HepG2 (cell line): ENCODE data around the gene DAZAP1. TPM values are rescaled to one million over a fixed set of nuclear protein-coding genes. Genes with fewer than 3 reads are reported as not detected.

Source experiments
- ATAC-seq: fragments of 200-7000 bp; cut with Tn5 transposase; 3 replicates; pipeline ENCODE4 v1.9.1; 2020; ENCODE audit warnings: mild to moderate bottlenecking, moderate library complexity
- BruUV-seq: library from RNA; stranded (reverse); fragments of 400-500 nt; replicated peaks from 2 replicates; lab custom pipeline; 2021; lab: Mats Ljungman, UMichigan
- CTCF ChIA-PET: fragments of 300-600 bp; formaldehyde crosslinking; extraction: SDS; loops from one replicate; lab custom pipeline; 2021; ENCODE audit warnings: low total read pairs, inconsistent platforms, low intra/inter-chr PET ratio; lab: Yijun Ruan, JAX
- POLR2A ChIA-PET: fragments of 350-600 bp; sonication (Branson Sonifier 250); formaldehyde crosslinking; loops from one replicate; lab custom pipeline; 2020; ENCODE audit warnings: antibody characterized with exemption, inconsistent platforms; lab: Yijun Ruan, JAX
- DNase-seq: peaks from one replicate; pipeline ENCODE4 v3.0.0-alpha.2; 2015; ENCODE audit warnings: low spot score
- FAIRE-seq: peaks from 3 replicates; lab custom pipeline; 2011; peaks lifted over from hg19 to GRCh38; lab: Jason Lieb, UNC
- H2AFZ ChIP-seq: one replicate; pipeline ENCODE4 v1.6.1; 2011; ENCODE audit warnings: low read length, inconsistent platforms
- H3K27ac ChIP-seq: fragments of 300-600 bp; 3 replicates; pipeline ENCODE4 v1.8.0; 2011; ENCODE audit warnings: mixed run types, mild to moderate bottlenecking, mixed read lengths, low read length, inconsistent platforms; ENCODE audit not compliant: insufficient read depth; ENCODE audit errors: extremely low read length
- H3K27me3 ChIP-seq, 2 experiments: fragments of 200-600 bp in 1 of 2; 2 replicates in 1 of 2; 3 replicates in 1 of 2; pipeline versions ENCODE4 v1.6.0 to v1.8.0; 2011; ENCODE audit warnings: low read length in 2 of 2, mild to moderate bottlenecking in 2 of 2, moderate library complexity in 2 of 2, inconsistent platforms in 1 of 2; ENCODE audit not compliant: insufficient read depth in 2 of 2, control insufficient read depth in 1 of 2
- H3K36me3 ChIP-seq, 2 experiments: fragments of 200-600 bp in 1 of 2; replicated peaks in 1 of 2; 2 replicates in 1 of 2; 3 replicates in 1 of 2; pipeline versions ENCODE4 v1.5.1 to v1.8.0; 2011; ENCODE audit warnings: low read length in 2 of 2, inconsistent platforms in 1 of 2; ENCODE audit not compliant: insufficient read depth in 2 of 2, control insufficient read depth in 1 of 2
- H3K4me1 ChIP-seq: 2 replicates; pipeline ENCODE4 v1.5.1; 2012; ENCODE audit warnings: low read length, inconsistent platforms; ENCODE audit not compliant: insufficient read depth
- H3K4me2 ChIP-seq: 2 replicates; pipeline ENCODE4 v1.6.0; 2011; ENCODE audit warnings: low read depth, low read length, inconsistent platforms
- H3K4me3 ChIP-seq, 3 experiments: fragments of 200-600 bp in 1 of 3; sonication (generic), shearing (Covaris generic) in 1 of 3; replicated peaks in 1 of 3; 2 replicates each; pipeline ENCODE4 v1.5.1; 2011 to 2016; ENCODE audit warnings: low read length in 3 of 3, inconsistent platforms in 2 of 3, low read depth in 2 of 3, mild to moderate bottlenecking in 2 of 3, control low read depth in 1 of 3, mixed read lengths in 1 of 3; ENCODE audit not compliant: insufficient read depth in 1 of 3
- H3K79me2 ChIP-seq: one replicate; pipeline ENCODE4 v1.6.1; 2011; ENCODE audit warnings: low read length, inconsistent platforms; ENCODE audit not compliant: insufficient read depth
- H3K9ac ChIP-seq: 2 replicates; pipeline ENCODE4 v1.6.0; 2011; ENCODE audit warnings: mild to moderate bottlenecking, low read depth, low read length, inconsistent platforms; ENCODE audit not compliant: insufficient read depth
- H3K9me3 ChIP-seq: 2 replicates; pipeline ENCODE4 v1.5.1; 2012; ENCODE audit warnings: mild to moderate bottlenecking, low read length
- H4K20me1 ChIP-seq: 2 replicates; pipeline ENCODE4 v1.6.0; 2011; ENCODE audit warnings: inconsistent platforms, mild to moderate bottlenecking, low read length, moderate library complexity; ENCODE audit not compliant: insufficient read depth
- AGO2 ChIP-seq: fragments of 200-400 bp; formaldehyde crosslinking; optimal IDR thresholded peaks from 2 replicates; pipeline ENCODE3; 2017; ENCODE audit warnings: mild to moderate bottlenecking, low read depth, low read length, moderate library complexity
- BRCA1 ChIP-seq: sonication (generic); formaldehyde crosslinking; IDR thresholded peaks from 2 replicates; pipeline ENCODE4 v1.4.0; 2020; ENCODE audit warnings: missing genetic modification reagents
- DR1 ChIP-seq: sonication (generic); formaldehyde crosslinking; IDR thresholded peaks from 2 replicates; pipeline ENCODE4 v1.8.0; 2021; ENCODE audit warnings: mild to moderate bottlenecking, missing genetic modification reagents, inconsistent platforms
- HES4 ChIP-seq: sonication (generic); formaldehyde crosslinking; IDR thresholded peaks from 2 replicates; pipeline ENCODE4 v1.9.0; 2021; ENCODE audit warnings: mild to moderate bottlenecking, missing genetic modification reagents, borderline replicate concordance
- HNF4A ChIP-seq: sonication (generic); formaldehyde crosslinking; IDR thresholded peaks from 2 replicates; pipeline ENCODE4 v1.4.0; 2020; ENCODE audit warnings: missing genetic modification reagents
- HNRNPK ChIP-seq: fragments of 200-400 bp; formaldehyde crosslinking; IDR thresholded peaks from 2 replicates; pipeline ENCODE4 v1.6.1; 2018; ENCODE audit warnings: low read length, low read depth, moderate library complexity, mild to moderate bottlenecking; ENCODE audit not compliant: poor library complexity, severe bottlenecking
- HOXA3 ChIP-seq: sonication (generic); formaldehyde crosslinking; IDR thresholded peaks from 2 replicates; pipeline ENCODE4 v1.5.0; 2020; ENCODE audit warnings: missing genetic modification reagents
- MED13 ChIP-seq: sonication (generic); formaldehyde crosslinking; IDR thresholded peaks from 2 replicates; pipeline ENCODE4 v1.5.0; 2020; ENCODE audit warnings: missing genetic modification reagents
- PHF8 ChIP-seq: sonication (generic); formaldehyde crosslinking; IDR thresholded peaks from 2 replicates; pipeline ENCODE4 v1.5.0; 2020; ENCODE audit warnings: missing genetic modification reagents
- PTBP1 ChIP-seq: fragments of 200-400 bp; formaldehyde crosslinking; IDR thresholded peaks from 2 replicates; pipeline ENCODE4 v1.6.1; 2018; ENCODE audit warnings: low read length, low read depth; ENCODE audit not compliant: poor library complexity, severe bottlenecking
- SOX6 ChIP-seq, 2 experiments: fragments of 450-650 bp in 1 of 2; sonication (generic) in 1 of 2; formaldehyde crosslinking in 1 of 2; IDR thresholded peaks; 2 replicates each; pipeline versions ENCODE4 v1.4.0 to v1.6.1; 2017 to 2020; ENCODE audit warnings: antibody characterized with exemption in 1 of 2, mild to moderate bottlenecking in 1 of 2, missing genetic modification reagents in 1 of 2
- SRF ChIP-seq: IDR thresholded peaks from 2 replicates; pipeline ENCODE4 v1.6.1; 2011; ENCODE audit warnings: mild to moderate bottlenecking, low read depth, low read length, moderate library complexity
- ZBTB33 ChIP-seq: sonication (generic); formaldehyde crosslinking; IDR thresholded peaks from 2 replicates; pipeline ENCODE4 v1.4.0; 2020; ENCODE audit warnings: missing genetic modification reagents
- ZFP36 ChIP-seq: fragments of 150-350 bp; IDR thresholded peaks from 2 replicates; pipeline ENCODE4 v1.6.1; 2018; ENCODE audit warnings: borderline replicate concordance, low read length, low read depth; ENCODE audit not compliant: partially characterized antibody
- ZKSCAN5 ChIP-seq: sonication (generic); formaldehyde crosslinking; IDR thresholded peaks from 2 replicates; pipeline ENCODE4 v1.5.1; 2020; ENCODE audit warnings: mild to moderate bottlenecking, missing genetic modification reagents
- ZNF230 ChIP-seq: sonication (generic); formaldehyde crosslinking; IDR thresholded peaks from 2 replicates; pipeline ENCODE4 v1.4.0; 2020; ENCODE audit warnings: mild to moderate bottlenecking, missing genetic modification reagents
- ZNF296 ChIP-seq: sonication (generic); formaldehyde crosslinking; conservative IDR thresholded peaks from 2 replicates; pipeline ENCODE4 v1.5.0; 2020; ENCODE audit warnings: mild to moderate bottlenecking, missing genetic modification reagents
- ZNF460 ChIP-seq: sonication (generic); formaldehyde crosslinking; IDR thresholded peaks from 2 replicates; pipeline ENCODE4 v1.5.1; 2020; ENCODE audit warnings: missing genetic modification reagents, mild to moderate bottlenecking, borderline replicate concordance
- ZNF83 ChIP-seq: sonication (generic); formaldehyde crosslinking; IDR thresholded peaks from 2 replicates; pipeline ENCODE4 v1.4.0; 2020; ENCODE audit warnings: missing genetic modification reagents, mild to moderate bottlenecking, borderline replicate concordance
- ZSCAN30 ChIP-seq: sonication (generic); formaldehyde crosslinking; IDR thresholded peaks from 2 replicates; pipeline ENCODE4 v1.5.0; 2020; ENCODE audit warnings: mild to moderate bottlenecking, missing genetic modification reagents
- WGBS: methylation state at CpG from one replicate; pipeline ENCODE4 v1.1.6; 2017; ENCODE audit warnings: low lambda C conversion rate; 5-methylcytosine and 5-hydroxymethylcytosine counted together
- in situ Hi-C: cut with HindIII; loops from 2 replicates; pipeline ENCODE4 v1.10.0; 2017; ENCODE audit warnings: low pct_unique_long_range_greater_than_20kb; ENCODE audit not compliant: extremely low pct_ligation_motif_present
- intact Hi-C: fragments of 100-400 bp; cut with micrococcal nuclease; formaldehyde crosslinking; loops from one replicate; pipeline ENCODE4 v1.10.0; 2022; ENCODE audit not compliant: unreplicated experiment
- polyA plus RNA-seq, 8 experiments: library from polyadenylated mRNA; depleted of rRNA in 3 of 8; stranded (reverse) in 7 of 8; unstranded in 1 of 8; fragments of >200 nt; fragmentation: Illumina TruSeq in 4 of 8; extraction: Trizol in 4 of 8; gene quantifications; 2 replicates each; pipeline versions ENCODE4 v1.2.1 to v1.2.3, GENCODE V29; 2011 to 2016; ENCODE audit warnings: low read depth in 4 of 8, missing spikeins in 1 of 8, mixed read lengths in 1 of 8; ENCODE audit not compliant: insufficient read depth in 1 of 8
- total RNA-seq, 5 experiments: library from RNA; depleted of rRNA; stranded (reverse); fragments of >200 nt; fragmentation: Illumina TruSeq; extraction: Trizol; gene quantifications; 2 replicates each; pipeline ENCODE4 v1.2.3, GENCODE V29; 2016; ENCODE audit warnings: low read depth in 1 of 5
- TF ChIP-seq, protein P1 (sequence below): sonication (generic); formaldehyde crosslinking; IDR thresholded peaks from 2 replicates; pipeline ENCODE4 v1.8.0; 2022; ENCODE audit warnings: low read depth, missing genetic modification reagents

Gene DAZAP1
- total and polyA plus RNA-seq, 2 of the 13 experiments (the other 11 are each of a cell fraction or from before 2014, with no cell fraction given), result 63.3 to 79.2 TPM

DNA sequence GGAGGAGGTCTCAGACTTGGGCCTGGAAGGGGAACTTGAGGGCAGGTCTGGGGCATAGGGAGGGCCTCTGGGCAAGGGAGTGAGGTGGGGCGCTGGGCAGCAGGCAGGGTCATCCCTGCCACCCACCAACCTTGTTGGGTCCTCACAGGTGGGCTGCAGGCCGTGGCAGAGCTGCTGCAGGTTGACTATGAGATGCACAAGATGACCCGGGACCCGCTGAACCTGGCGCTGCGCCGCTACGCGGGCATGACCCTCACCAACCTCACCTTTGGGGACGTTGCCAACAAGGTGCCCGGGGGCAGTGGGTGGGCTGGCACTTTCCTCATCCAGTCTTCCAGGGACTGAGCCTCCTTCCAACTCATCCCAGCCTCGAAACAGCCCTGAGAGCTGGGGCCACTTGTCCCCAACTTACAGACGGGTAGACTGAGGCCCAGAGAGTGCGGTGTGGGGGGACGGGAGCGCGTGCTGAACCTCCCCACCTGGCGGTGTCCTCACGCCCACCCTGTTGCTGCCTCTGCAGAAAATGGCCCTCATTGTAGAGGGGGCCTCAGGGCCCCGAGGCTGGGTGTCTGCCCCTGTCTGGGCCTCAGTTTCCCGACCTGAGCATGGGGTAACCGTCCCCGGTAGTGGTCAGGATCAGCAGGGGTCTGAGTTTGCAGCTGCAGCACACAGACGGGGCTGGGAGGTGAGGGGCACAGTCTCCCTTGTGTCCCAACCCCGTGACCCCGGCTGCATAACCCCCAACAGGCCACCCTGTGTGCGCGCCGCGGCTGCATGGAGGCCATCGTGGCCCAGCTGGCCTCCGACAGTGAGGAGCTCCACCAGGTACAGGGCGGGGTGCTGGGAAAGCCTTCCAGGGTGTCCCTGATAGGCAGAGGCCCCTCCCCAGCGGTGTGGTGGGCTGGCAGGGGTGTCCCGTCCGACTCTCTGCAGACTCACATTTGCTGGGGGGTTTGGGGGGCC, 52.9 kb downstream of the DAZAP1 start (continued):
- TF ChIP-seq ZNF296 (CRISPR knock-in tag) (no peak), ZKSCAN5 (CRISPR knock-in tag) (no peak), ZSCAN30 (no peak), PHF8 (CRISPR knock-in tag) (no peak), HNRNPK (no peak), PTBP1 (no peak), DR1 (CRISPR knock-in tag) (no peak)
- TF ChIP-seq, protein P1, sequence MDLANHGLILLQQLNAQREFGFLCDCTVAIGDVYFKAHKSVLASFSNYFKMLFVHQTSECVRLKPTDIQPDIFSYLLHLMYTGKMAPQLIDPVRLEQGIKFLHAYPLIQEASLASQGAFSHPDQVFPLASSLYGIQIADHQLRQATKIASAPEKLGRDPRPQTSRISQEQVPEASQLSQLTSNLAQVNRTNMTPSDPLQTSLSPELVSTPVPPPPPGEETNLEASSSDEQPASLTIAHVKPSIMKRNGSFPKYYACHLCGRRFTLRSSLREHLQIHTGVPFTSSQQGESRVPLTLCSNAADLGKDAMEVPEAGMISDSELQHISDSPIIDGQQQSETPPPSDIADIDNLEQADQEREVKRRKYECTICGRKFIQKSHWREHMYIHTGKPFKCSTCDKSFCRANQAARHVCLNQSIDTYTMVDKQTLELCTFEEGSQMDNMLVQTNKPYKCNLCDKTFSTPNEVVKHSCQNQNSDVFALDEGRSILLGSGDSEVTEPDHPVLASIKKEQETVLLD, result no peak

DNA sequence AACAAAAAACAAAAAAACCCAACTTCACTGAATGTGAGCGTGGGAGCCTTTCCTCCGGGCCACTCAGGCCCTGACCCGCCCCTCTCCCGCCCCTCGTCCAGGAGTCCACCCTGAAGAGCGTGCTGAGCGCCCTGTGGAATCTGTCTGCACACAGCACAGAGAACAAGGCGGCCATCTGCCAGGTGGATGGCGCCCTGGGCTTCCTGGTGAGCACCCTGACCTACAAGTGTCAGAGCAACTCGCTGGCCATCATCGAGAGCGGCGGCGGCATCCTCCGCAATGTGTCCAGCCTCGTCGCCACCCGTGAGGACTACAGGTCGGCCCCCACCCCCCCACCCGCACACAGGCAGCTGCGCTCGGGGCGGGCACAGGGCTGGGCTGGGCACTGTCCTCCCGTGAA, 54.5 kb downstream of the DAZAP1 start:
- no peak for FAIRE-seq
- CTCF ChIA-PET, result no interaction called here
- H3K4me1 ChIP-seq, result peaks cover 15% of the 10 kb centered on the region
- TF ChIP-seq BRCA1 (CRISPR knock-in tag) (no peak), ZBTB33 (peak; percentile 85), SOX6 (IDR thresholded peaks at IDR 0.05) (no peak), SOX6 (CRISPR knock-in tag; IDR thresholded peaks at IDR 0.05) (no peak), AGO2 (peak; percentile 31), HES4 (CRISPR knock-in tag) (no peak), ZNF230 (no peak), HNF4A (CRISPR knock-in tag) (peak; percentile 28; the same call in 1 of the 2 replicates), HOXA3 (CRISPR knock-in tag) (peak; percentile 62), ZNF83 (no peak), ZFP36 (no peak), MED13 (CRISPR knock-in tag) (no peak), SRF (no peak), ZNF460 (CRISPR knock-in tag) (no peak)

More for the DNA sequence above, 54.5 kb downstream of the DAZAP1 start:
- intact Hi-C loops (no loop called here), in situ Hi-C loops (no loop called here)
- Histone ChIP-seq H4K20me1 (peaks cover 5% of the 10 kb centered on the region; the same call in 1 of the 2 replicates), H3K79me2 (no peaks in the 10 kb centered on the region), H3K27me3 (peaks cover 0 to 15% of the 10 kb centered on the region in 2 experiments; a peak in 4 of 5 replicates), H3K4me2 (no peak overlapping the region), H3K27ac (no peak overlapping the region), H3K9ac (no peak overlapping the region), H3K9me3 (no peaks in the 10 kb centered on the region), H2AFZ (no peak overlapping the region), H3K4me3 (no peak overlapping the region), H3K36me3 (no peaks in the 10 kb centered on the region)
- ATAC-seq (peak; percentile 73), DNase-seq (peak; percentile 49)
- POLR2A ChIA-PET, result no interaction called here
- BruUV-seq, result no TSS peak
- WGBS, result 8% methylated on average over 2 of the region's 24 CpGs
